Effector CD8-positive, alpha-beta T cell (primary cell): ENCODE data around the gene PIGL.
"Not testable (repeated sequence)": the region's sequence is repeated elsewhere in the genome, so short reads cannot be mapped to it uniquely, and the experiment has no call there.

Experiments
- DNase-seq: peaks from one replicate; lab custom pipeline; 2025; lab: John Stamatoyannopoulos, UW

The PIGL gene

GRCh38 chr17:16216341-16217001 is 539 bp upstream of the PIGL start:
- DNase-seq = not testable (repeated sequence)

- DNase-seq = no peak
These were observed 5.4 kb downstream of the PIGL start for GRCh38 chr17:16222406-16222805.

GRCh38 chr17:16229912-16230561 is 13.0 kb downstream of the PIGL start:
- DNase-seq = not testable (repeated sequence)

GRCh38 chr17:16232391-16232790 is 15.4 kb downstream of the PIGL start:
- DNase-seq = no peak

GRCh38 chr17:16239931-16240330 is 22.9 kb downstream of the PIGL start:
- DNase-seq = no peak

- no peak for DNase-seq
These were observed 24.9 kb downstream of the PIGL start for GRCh38 chr17:16241906-16242399.

- DNase-seq = no peak
These were observed 26.4 kb downstream of the PIGL start for GRCh38 chr17:16243385-16243784.

GRCh38 chr17:16243801-16244567 is 27.0 kb downstream of the PIGL start:
- no peak for DNase-seq

- no peak for DNase-seq
These were observed 30.6 kb downstream of the PIGL start for GRCh38 chr17:16247586-16247984.

- DNase-seq = no peak
These were observed 33.6 kb downstream of the PIGL start for GRCh38 chr17:16250635-16251034.

- DNase-seq = no peak
These were observed 34.0 kb downstream of the PIGL start for GRCh38 chr17:16251043-16251442.

GRCh38 chr17:16251556-16251955 is 34.5 kb downstream of the PIGL start:
- no peak for DNase-seq

GRCh38 chr17:16254773-16255400 is 37.9 kb downstream of the PIGL start:
- DNase-seq = no peak

GRCh38 chr17:16255481-16255921 is 38.5 kb downstream of the PIGL start:
- no peak for DNase-seq

- no peak for DNase-seq
These were observed 41.9 kb downstream of the PIGL start for GRCh38 chr17:16258901-16259300.

- DNase-seq = no peak
These were observed 42.9 kb downstream of the PIGL start for GRCh38 chr17:16259926-16260325.

GRCh38 chr17:16261049-16261448 is 44.0 kb downstream of the PIGL start:
- DNase-seq = no peak

GRCh38 chr17:16262201-16262600 is 45.2 kb downstream of the PIGL start:
- no peak for DNase-seq

GRCh38 chr17:16267174-16267573 is 50.2 kb downstream of the PIGL start:
- DNase-seq = no peak

GRCh38 chr17:16269658-16270057 is 52.6 kb downstream of the PIGL start:
- DNase-seq = no peak

GRCh38 chr17:16272111-16272840 is 55.3 kb downstream of the PIGL start:
- no peak for DNase-seq

GRCh38 chr17:16273499-16273898 is 56.5 kb downstream of the PIGL start:
- DNase-seq = no peak
